Endometrium (tissue), 2 donors: Measurements from ENCODE around the gene ZNF597.

Experiments used
- FAIRE-seq: peaks from 2 replicates; lab custom pipeline; 2012; peaks lifted over from hg19 to GRCh38; lab: Jason Lieb, UNC
- donor health status: control.
- donor health status: control.

ZNF597 gene

DNA sequence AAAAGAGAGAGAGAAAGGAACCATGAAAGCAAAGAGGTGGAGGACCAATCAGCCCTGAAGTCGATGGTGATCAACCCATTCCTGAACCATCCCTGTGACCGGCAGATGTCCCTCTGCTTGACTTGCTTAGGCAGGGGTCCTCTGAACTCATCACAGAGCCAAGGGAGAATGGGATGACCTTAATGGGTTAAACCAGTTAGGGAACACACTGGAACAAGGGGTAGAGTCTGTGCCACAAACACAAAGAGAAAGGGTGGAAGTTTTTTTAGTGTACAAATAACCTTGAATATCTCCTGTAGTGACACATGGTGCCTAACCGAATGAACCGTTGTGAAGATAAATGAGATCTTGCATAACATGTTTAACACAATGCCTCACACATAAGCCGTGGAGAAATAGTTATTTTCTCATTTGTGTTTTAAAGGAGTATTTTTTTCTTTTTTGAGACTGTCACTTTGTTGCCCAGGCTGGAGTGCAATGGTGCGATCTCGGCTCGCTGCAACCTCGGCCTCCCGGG, 11.4 kb upstream of the ZNF597 start:
- FAIRE-seq = no peak

GRCh38 chr16:3454093-3454492, 10.8 kb upstream of the ZNF597 start:
- FAIRE-seq = no peak

DNA sequence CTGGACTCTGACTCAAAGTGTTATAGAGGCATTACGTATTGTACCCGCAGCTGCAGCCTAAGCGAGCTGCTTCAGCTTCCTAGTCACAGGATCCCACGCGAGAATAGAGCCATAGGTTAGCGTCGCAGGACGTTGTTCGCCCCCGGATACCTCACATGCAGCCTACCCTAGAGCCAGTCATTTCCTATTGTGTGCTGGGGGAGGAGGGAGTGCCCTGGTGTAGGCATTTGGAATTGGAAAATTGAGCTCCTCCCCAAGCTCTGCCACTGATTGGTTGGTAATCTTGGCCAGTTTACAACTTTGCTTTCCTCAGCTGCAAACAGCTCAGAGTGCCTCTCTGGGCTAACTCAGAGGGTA, 706 bp upstream of the ZNF597 start:
- FAIRE-seq = no peak

GRCh38 chr16:3439637-3440036, 3.7 kb downstream of the ZNF597 start:
- FAIRE-seq = no peak

- FAIRE-seq = no peak
These were observed 8.9 kb downstream of the ZNF597 start for GRCh38 chr16:3434373-3434772.

GRCh38 chr16:3431779-3432219, 11.5 kb downstream of the ZNF597 start:
- FAIRE-seq = no peak

GRCh38 chr16:3413730-3414379, 29.4 kb downstream of the ZNF597 start:
- no peak for FAIRE-seq

DNA sequence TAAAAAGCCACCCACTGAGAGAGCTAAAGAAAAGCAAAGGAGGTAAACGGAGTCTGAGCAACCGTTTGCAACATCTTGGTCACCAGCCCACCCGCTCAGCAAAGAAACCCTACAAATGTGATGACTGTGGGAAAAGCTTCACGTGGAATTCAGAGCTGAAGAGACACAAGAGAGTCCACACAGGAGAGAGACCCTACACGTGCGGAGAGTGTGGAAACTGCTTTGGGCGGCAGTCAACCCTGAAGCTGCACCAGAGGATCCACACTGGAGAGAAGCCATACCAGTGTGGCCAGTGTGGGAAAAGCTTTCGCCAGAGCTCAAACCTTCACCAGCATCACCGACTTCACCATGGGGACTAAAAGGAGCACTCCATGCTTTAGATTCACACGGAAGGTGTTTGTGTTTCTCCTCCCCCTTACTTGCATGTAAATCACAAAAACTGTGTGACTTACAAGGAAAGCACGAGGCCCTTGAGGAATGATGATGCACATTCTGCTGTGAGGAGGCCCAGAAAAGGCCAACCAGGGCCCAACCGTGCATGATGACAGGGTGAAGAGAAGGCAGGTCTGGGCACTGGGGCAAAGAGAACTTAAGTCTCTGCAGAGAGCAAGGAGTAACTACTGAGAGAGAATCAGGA, 34.6 kb downstream of the ZNF597 start:
- FAIRE-seq = no peak

DNA sequence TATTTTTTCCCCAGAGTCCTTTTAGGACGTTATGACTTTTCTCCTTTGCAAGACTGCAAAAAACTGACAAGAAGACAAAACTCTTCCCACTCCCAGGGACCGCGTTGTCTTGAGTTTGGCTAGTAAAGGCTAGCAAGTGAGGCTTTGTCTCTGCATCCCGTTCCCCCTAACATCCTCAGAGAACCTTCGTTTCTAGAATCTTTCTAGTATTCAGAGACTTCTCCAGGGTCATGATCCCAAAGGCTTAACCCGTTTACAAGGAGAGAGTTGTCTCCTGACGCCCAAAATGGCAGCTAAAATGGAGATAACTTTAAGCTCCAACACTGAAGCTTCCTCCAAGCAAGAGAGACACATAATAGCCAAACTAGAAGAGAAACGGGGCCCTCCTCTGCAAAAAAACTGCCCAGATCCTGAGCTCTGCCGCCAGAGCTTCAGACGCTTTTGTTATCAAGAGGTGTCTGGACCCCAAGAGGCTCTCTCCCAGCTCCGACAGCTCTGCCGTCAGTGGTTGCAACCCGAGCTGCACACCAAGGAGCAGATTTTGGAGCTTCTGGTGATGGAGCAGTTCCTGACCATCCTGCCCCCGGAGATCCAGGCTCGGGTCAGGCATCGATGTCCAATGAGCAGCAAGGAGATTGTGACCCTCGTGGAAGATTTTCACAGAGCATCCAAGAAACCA, 41.4 kb downstream of the ZNF597 start:
- FAIRE-seq = no peak

- peak; percentile 91 for FAIRE-seq
These were observed 42.3 kb downstream of the ZNF597 start, which contains the start of the genes ZNF174 and ZSCAN32 for GRCh38 chr16:3400779-3401688. Gene ZNF174, plus strand, starts transcription at chr16:3401215. Its CDS starts 790 bp downstream, at chr16:3402005. Gene ZSCAN32, minus strand, starts transcription at chr16:3401004. Its CDS starts 3,447 bp downstream, at chr16:3397557.

- no peak for FAIRE-seq
These were observed 42.9 kb downstream of the ZNF597 start for GRCh38 chr16:3400446-3400778.

GRCh38 chr16:3389663-3390338, 53.5 kb downstream of the ZNF597 start:
- FAIRE-seq = no peak

- no peak for FAIRE-seq
These were observed 55.0 kb downstream of the ZNF597 start for GRCh38 chr16:3388325-3388724.

DNA sequence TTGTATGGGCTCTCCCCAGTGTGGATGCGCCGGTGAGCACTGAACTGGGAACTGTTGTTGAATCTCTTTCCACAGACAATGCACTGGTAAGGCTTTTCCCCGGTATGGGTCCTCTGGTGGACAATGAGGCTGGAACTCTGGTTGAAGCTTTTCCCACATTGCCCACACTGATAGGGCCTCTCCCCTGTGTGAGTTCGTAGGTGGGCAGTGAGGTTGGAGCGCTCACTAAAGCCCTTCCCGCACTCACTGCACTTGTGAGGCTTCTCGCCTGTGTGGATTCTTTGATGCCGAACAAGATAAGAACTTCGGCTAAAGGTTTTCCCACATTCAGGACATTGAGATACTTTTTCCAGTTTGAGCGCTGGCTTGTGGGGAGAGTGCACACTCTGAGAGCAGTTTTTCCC, 60.3 kb downstream of the ZNF597 start:
- FAIRE-seq = no peak
